GM12801 (cell line): ENCODE data around the gene GPR107.

Experiments
- CTCF ChIP-seq: IDR thresholded peaks from one replicate; pipeline ENCODE4 v1.5.1; 2011; ENCODE audit warnings: control low read depth; ENCODE audit not compliant: insufficient read length; ENCODE audit errors: extremely low read depth

GPR107 gene

GRCh38 chr9:130124085-130124860, 70.6 kb downstream of the GPR107 start:
- no peak for TF ChIP-seq CTCF

GRCh38 chr9:130126721-130127433, 73.2 kb downstream of the GPR107 start:
- no peak for TF ChIP-seq CTCF

GRCh38 chr9:130128251-130128650, 74.5 kb downstream of the GPR107 start:
- TF ChIP-seq CTCF: no peak

GRCh38 chr9:130128733-130129431, 75.2 kb downstream of the GPR107 start:
- no peak for TF ChIP-seq CTCF

- no peak for TF ChIP-seq CTCF
Measured at GRCh38 chr9:130129432-130130061, 75.8 kb downstream of the GPR107 start.

GRCh38 chr9:130132746-130133145, 79.0 kb downstream of the GPR107 start:
- TF ChIP-seq CTCF: no peak
